Measurements from ENCODE around the gene ZBTB18.

DNA sequence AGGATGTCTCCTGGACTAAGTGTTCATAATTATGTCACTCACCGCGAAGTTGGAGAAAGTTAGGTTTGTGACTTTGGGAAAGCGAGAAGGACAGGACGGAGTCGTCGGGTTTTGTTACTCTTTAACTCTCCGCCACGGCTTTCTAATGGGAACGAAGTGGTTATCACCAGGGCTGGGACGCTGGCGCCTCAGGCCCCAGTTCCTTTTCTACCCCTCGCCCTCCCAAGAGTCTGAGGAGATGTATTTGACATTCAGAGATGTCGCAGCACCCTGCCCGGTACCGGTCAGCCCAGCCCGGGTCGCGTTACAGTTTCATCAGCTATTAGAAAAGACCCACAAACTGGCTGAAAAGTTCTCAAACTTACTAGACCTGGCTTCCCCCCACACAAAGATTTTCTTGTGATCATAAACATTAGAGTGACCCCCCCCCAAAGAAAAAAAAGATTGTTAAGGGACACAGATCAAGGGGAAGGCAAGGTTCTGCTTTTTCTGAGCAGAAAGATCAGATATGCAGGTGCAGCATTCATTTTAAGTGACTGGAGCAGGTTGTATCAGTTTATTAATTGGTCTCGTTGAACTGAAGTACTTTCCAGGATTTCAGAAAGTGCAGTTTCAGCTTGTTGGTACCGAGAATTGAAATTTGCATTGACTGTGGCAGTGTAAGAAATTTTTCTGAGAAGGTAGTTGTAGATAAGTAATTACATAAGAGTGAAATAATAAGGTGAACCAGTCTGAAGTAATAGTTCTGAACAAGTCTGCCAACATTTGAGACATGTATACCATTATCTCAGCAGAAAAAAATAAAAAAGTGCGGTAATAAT, 859 bp upstream of the ZBTB18 start:
- TF ChIP-seq, protein P1, sequence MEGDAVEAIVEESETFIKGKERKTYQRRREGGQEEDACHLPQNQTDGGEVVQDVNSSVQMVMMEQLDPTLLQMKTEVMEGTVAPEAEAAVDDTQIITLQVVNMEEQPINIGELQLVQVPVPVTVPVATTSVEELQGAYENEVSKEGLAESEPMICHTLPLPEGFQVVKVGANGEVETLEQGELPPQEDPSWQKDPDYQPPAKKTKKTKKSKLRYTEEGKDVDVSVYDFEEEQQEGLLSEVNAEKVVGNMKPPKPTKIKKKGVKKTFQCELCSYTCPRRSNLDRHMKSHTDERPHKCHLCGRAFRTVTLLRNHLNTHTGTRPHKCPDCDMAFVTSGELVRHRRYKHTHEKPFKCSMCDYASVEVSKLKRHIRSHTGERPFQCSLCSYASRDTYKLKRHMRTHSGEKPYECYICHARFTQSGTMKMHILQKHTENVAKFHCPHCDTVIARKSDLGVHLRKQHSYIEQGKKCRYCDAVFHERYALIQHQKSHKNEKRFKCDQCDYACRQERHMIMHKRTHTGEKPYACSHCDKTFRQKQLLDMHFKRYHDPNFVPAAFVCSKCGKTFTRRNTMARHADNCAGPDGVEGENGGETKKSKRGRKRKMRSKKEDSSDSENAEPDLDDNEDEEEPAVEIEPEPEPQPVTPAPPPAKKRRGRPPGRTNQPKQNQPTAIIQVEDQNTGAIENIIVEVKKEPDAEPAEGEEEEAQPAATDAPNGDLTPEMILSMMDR (conservative IDR thresholded peaks at IDR 0.05; ENCODE audit: low read depth, low read length): no peak
- TF ChIP-seq EZH2 (IDR thresholded peaks at IDR 0.05; ENCODE audit: borderline replicate concordance, low read depth, low read length, poor library complexity, severe bottlenecking): no peak
